MM.1S (cell line): Measurements from ENCODE around the gene ENTPD6.

Source experiments
- DNase-seq: peaks from one replicate; pipeline ENCODE4 v3.0.0-alpha.2; 2015
- H2AFZ ChIP-seq: fragments of 300-600 bp; sonication (generic); 2 replicates; pipeline ENCODE4 v1.6.0; 2016; ENCODE audit warnings: antibody characterized with exemption, low read length
- H3F3A ChIP-seq: fragments of 300-600 bp; sonication (generic); 2 replicates; pipeline ENCODE4 v1.6.1; 2016; ENCODE audit warnings: mild to moderate bottlenecking, antibody characterized with exemption, low read length, moderate library complexity, mixed read lengths; ENCODE audit not compliant: insufficient read depth
- H3K27ac ChIP-seq: fragments of 300-600 bp; sonication (generic); 2 replicates; pipeline ENCODE4 v1.5.1; 2016; ENCODE audit warnings: mild to moderate bottlenecking, low read length
- H3K27me3 ChIP-seq: fragments of 300-600 bp; sonication (generic); replicated peaks from 2 replicates; pipeline ENCODE4 v1.6.0; 2016; ENCODE audit warnings: low read length; ENCODE audit not compliant: insufficient read depth
- H3K36me3 ChIP-seq: fragments of 300-600 bp; sonication (generic); replicated peaks from 2 replicates; pipeline ENCODE4 v1.6.1; 2016; ENCODE audit warnings: mild to moderate bottlenecking, low read length, mixed read lengths; ENCODE audit not compliant: insufficient read depth
- H3K4me1 ChIP-seq: fragments of 300-600 bp; sonication (generic); 2 replicates; pipeline ENCODE4 v1.6.1; 2016; ENCODE audit warnings: low read length, mixed read lengths
- H3K4me2 ChIP-seq: fragments of 300-600 bp; sonication (generic); 2 replicates; pipeline ENCODE4 v1.6.0; 2016; ENCODE audit warnings: low read depth, low read length
- H3K4me3 ChIP-seq: fragments of 300-600 bp; sonication (generic); 2 replicates; pipeline ENCODE4 v1.5.1; 2016; ENCODE audit warnings: low read length, mixed read lengths
- H3K79me2 ChIP-seq: fragments of 300-600 bp; sonication (generic); 2 replicates; pipeline ENCODE4 v1.6.1; 2016; ENCODE audit warnings: mixed run types, low read length, mixed read lengths
- H3K9ac ChIP-seq: fragments of 300-600 bp; sonication (generic); 2 replicates; pipeline ENCODE4 v1.6.1; 2016; ENCODE audit warnings: low read length, mixed read lengths
- H3K9me2 ChIP-seq: fragments of 300-600 bp; sonication (generic); replicated peaks from 2 replicates; pipeline ENCODE4 v1.6.1; 2016; ENCODE audit warnings: mild to moderate bottlenecking, low read length, mixed read lengths; ENCODE audit not compliant: insufficient read depth
- H3K9me3 ChIP-seq: fragments of 300-600 bp; sonication (generic); replicated peaks from 2 replicates; pipeline ENCODE4 v1.6.1; 2016; ENCODE audit warnings: mild to moderate bottlenecking, low read length, mixed read lengths; ENCODE audit not compliant: insufficient read depth
- H4K20me1 ChIP-seq: fragments of 300-600 bp; sonication (generic); 2 replicates; pipeline ENCODE4 v1.6.1; 2016; ENCODE audit warnings: mild to moderate bottlenecking, low read length, moderate library complexity, mixed read lengths; ENCODE audit not compliant: insufficient read depth
- EZH2 ChIP-seq: fragments of 300-600 bp; sonication (generic); optimal IDR thresholded peaks from 2 replicates; pipeline ENCODE3; 2017; ENCODE audit warnings: low read depth, mild to moderate bottlenecking, antibody characterized with exemption, low read length, mixed read lengths
- EZH2phosphoT487 ChIP-seq: fragments of 300-600 bp; sonication (generic); IDR thresholded peaks from 2 replicates; pipeline ENCODE4 v1.6.1; 2018; ENCODE audit warnings: antibody characterized with exemption, low read length
- TF ChIP-seq, protein P1 (sequence below): fragments of 300-600 bp; sonication (generic); IDR thresholded peaks from 2 replicates; pipeline ENCODE4 v1.5.1; 2016; ENCODE audit warnings: antibody characterized with exemption, low read length, mixed read lengths

The ENTPD6 gene

DNA sequence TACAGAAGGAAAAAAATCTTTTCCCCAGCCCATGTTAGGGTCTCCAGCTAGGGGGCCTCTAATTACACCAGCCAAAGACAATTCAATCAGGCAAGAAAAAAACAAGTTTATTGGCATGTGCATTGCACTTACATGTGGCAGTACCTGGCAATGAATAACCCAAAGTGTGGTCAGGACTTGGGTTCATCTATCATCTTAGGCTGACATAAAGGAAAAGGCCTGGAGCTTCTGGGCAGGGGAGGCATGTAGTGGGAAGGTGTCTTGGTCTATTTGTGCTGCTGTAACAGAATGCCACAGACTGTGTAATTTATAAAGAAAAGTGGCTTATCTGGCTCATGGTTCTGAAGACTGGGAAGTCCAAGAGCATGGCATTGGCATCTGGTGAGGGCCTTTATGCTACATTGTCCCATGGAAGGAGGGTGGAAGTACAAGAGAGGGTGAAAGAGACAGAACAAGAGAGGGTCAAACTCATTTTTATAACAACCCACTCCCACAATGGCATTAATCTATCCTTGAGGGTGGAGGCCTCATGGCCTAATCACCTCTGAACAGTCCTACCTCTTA is 48.0 kb downstream of the ENTPD6 start:
- TF ChIP-seq, protein P1, sequence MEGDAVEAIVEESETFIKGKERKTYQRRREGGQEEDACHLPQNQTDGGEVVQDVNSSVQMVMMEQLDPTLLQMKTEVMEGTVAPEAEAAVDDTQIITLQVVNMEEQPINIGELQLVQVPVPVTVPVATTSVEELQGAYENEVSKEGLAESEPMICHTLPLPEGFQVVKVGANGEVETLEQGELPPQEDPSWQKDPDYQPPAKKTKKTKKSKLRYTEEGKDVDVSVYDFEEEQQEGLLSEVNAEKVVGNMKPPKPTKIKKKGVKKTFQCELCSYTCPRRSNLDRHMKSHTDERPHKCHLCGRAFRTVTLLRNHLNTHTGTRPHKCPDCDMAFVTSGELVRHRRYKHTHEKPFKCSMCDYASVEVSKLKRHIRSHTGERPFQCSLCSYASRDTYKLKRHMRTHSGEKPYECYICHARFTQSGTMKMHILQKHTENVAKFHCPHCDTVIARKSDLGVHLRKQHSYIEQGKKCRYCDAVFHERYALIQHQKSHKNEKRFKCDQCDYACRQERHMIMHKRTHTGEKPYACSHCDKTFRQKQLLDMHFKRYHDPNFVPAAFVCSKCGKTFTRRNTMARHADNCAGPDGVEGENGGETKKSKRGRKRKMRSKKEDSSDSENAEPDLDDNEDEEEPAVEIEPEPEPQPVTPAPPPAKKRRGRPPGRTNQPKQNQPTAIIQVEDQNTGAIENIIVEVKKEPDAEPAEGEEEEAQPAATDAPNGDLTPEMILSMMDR = no peak
- no peak for TF ChIP-seq EZH2
- no peak for TF ChIP-seq EZH2phosphoT487
- no peak for DNase-seq
- Histone ChIP-seq H3K4me3 (no peak overlapping the region), H3K27me3 (no peaks in the 10 kb centered on the region), H3K27ac (no peak overlapping the region), H3K4me2 (no peak overlapping the region), H3K4me1 (peaks cover 11% of the 10 kb centered on the region), H3K36me3 (no peaks in the 10 kb centered on the region), H4K20me1 (no peaks in the 10 kb centered on the region), H3K79me2 (peaks cover under 1% of the 10 kb centered on the region), H3K9me2 (no peaks in the 10 kb centered on the region), H3F3A (peaks cover 5% of the 10 kb centered on the region; the same call in 1 of the 2 replicates), H3K9me3 (no peaks in the 10 kb centered on the region), H3K9ac (no peak overlapping the region), H2AFZ (no peak overlapping the region)

DNA sequence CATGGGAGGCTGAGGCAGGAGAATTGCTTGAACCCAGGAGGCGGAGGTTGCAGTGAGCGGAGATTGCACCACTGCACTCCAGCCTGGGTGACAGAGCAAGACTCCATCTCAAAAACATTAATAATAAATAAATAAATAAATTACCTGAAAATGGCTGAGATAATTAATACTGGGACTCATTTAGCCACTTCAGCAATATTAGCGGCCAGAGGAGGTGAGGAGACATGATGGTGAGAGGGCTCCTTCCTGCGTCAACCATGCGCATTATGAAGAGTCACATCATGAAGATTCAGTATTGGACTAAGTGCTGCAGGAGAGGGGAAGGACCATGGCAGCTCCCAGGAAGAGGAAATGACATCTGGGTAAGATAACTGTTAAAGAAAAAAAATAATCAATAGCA is 49.5 kb downstream of the ENTPD6 start:
- Histone ChIP-seq H3K27ac (no peak overlapping the region), H3K9ac (no peak overlapping the region), H3K9me2 (no peaks in the 10 kb centered on the region), H2AFZ (no peak overlapping the region), H3K36me3 (no peaks in the 10 kb centered on the region), H3K4me3 (no peak overlapping the region), H4K20me1 (no peaks in the 10 kb centered on the region), H3K9me3 (no peaks in the 10 kb centered on the region), H3K79me2 (peaks cover 15% of the 10 kb centered on the region), H3K27me3 (no peaks in the 10 kb centered on the region), H3K4me2 (no peak overlapping the region), H3F3A (peaks cover 5% of the 10 kb centered on the region; the same call in 1 of the 2 replicates), H3K4me1 (peaks cover 17% of the 10 kb centered on the region)
- no peak for DNase-seq
- TF ChIP-seq EZH2 = no peak
- no peak for TF ChIP-seq EZH2phosphoT487
- TF ChIP-seq, protein P1 = no peak

DNA sequence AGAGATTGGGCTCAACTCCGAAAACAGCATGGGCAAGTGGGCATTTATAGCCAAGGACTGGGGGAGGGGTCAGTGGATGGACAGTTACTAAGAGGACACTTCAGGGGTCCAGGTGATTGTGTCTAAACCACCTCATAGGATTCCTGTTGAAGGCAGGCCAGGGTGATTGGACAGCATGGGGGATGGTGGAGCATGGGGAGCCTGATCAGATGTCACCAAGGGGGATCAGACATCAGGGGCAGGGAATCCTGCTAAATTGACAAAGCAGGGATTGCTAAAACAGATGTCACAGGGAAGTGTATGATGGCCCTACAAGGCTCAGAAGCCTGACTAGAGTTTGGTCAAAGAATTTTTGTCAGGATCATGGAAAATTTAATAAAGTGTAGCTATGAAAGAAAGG is 49.9 kb downstream of the ENTPD6 start:
- H3K27ac ChIP-seq = no peak overlapping the region
- peaks cover 22% of the 10 kb centered on the region for H3K4me1 ChIP-seq

More for the DNA sequence above, 49.9 kb downstream of the ENTPD6 start:
- DNase-seq = no peak
- H3K36me3 ChIP-seq = no peaks in the 10 kb centered on the region
- H3F3A ChIP-seq = peaks cover 5% of the 10 kb centered on the region; the same call in 1 of the 2 replicates
- H3K4me2 ChIP-seq = no peak overlapping the region
- no peaks in the 10 kb centered on the region for H4K20me1 ChIP-seq
- no peak overlapping the region for H3K4me3 ChIP-seq
- H3K79me2 ChIP-seq = peaks cover 20% of the 10 kb centered on the region
- H3K9ac ChIP-seq = no peak overlapping the region
- no peak for TF ChIP-seq EZH2
- no peak for TF ChIP-seq EZH2phosphoT487
- TF ChIP-seq, protein P1 = no peak
- H3K9me3 ChIP-seq = no peaks in the 10 kb centered on the region
- H3K27me3 ChIP-seq = no peaks in the 10 kb centered on the region
- H2AFZ ChIP-seq = no peak overlapping the region
- no peaks in the 10 kb centered on the region for H3K9me2 ChIP-seq
